GM19438 (cell line): Measurements from ENCODE around the gene TMC3.

Source experiments
- ATAC-seq: cut with Tn5 transposase; IDR thresholded peaks from one replicate; pipeline ENCODE4 v1.9.1; 2021; ENCODE audit warnings: low read depth; ENCODE audit not compliant: unreplicated experiment

Gene TMC3

DNA sequence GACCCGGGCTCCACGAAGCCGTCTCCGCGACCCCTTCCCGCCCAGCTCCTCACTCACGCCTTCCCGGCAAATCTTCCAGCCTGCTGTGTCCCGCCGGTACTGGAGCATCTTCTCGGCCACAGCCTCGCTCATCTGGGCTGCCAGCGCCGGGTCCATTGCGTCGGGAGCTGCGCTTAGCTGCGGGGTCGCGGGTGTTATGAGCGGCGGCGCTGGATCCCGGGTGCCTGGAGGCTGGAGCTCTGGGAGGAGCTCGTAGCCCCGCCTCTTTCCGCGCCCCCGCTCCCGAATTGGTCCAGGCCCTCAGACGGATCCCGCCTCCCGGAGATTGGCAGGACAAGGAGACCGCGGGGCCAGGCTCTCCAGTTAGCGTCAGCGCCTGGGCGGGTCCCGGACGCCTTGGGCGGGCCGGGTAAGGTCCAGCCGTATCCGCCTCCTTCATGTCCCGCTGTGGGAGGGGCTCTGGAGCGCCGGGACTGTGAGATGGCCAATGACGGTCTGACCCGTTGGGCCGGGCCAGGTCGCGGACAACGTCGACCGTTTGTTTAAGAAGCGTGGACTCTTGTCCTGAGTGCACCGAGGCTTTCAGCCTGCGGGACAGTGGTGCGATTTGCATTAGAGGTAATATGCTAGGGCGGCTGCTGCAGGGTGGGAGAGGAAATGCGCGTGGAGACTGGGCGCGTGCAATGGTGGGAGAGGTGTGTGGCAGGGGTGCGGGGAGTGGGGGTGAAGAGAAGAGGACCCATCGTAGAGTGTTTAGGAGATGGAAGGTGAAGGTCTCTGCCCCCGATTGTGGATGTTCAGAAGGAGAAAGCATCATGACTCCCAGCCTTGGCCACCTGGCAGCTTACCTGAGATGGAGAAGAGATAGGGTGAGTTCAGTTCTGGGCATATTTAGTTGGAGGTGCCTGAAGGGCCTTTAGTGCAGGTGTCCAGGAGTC, 49.8 kb downstream of the TMC3 start, which contains the start of gene STARD5:
TSS of gene STARD5 (minus strand) at position 198 of the 938 bp plus-strand sequence. CDS start at position 156, 42 bp downstream.
- peak; percentile 98 for ATAC-seq

DNA sequence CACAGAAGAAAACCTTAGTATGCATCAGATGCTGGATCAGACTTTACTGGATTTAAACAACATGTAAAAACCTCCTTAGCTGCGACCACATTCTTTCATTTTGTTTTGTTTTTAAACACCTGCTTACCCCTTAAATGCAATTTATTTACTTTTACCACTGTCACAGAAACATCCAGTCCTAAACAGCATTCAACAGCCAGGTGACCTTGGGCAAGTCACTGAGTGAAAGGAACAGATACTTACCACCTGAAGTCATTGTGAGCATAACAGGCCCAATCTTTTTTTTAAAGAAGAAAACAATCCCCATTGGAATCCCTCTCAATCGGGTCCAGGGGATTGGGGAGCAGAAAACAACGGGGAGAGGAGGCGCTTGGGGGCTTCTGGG, 50.5 kb downstream of the TMC3 start:
- peak; percentile 16 for ATAC-seq

DNA sequence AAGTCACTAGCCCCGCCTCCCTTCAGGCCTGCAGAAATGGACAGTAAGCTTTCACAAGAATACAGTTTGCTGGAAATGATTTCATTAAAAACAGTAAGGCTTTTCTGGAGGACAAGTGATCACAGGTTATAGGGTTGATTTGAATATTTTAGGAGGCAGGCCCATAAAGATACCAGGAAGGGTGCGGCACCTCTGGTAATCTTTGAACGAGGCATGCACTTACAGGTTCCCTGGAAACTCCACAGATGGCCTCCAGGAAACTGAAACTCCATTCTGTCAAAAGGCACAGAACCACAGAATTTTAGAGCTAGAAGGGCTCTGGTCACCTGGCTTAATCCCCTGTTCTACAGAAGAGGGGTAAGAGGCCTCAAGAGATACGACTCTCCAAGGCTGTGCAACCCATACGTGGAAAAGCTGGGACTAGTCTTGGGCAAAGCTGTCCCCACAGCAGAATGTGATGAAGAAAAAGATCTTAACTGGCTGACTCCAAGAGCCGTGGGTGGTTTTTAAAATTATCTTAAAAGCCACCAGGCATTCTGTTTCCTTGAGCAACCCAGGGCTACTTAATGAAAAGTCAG, 51.2 kb downstream of the TMC3 start:
- ATAC-seq, result no peak

DNA sequence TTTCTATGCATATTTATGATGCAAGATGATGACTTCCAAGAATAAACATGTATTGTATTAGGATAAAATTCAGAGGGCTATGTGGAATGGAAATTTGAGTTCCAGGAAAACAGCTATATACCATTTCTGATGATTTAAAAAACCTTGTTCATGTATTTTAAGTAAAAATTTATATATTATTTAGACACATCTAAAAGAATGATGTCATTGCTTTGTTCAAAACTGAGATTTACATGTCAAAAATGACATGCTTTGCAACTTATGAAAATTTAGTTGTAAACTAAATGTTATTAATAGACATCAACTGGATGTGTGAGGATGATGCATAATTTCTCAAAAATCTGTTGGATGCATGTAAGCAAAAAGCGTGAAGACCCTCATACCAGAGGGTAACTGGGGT, 52.3 kb downstream of the TMC3 start:
- ATAC-seq, result no peak

DNA sequence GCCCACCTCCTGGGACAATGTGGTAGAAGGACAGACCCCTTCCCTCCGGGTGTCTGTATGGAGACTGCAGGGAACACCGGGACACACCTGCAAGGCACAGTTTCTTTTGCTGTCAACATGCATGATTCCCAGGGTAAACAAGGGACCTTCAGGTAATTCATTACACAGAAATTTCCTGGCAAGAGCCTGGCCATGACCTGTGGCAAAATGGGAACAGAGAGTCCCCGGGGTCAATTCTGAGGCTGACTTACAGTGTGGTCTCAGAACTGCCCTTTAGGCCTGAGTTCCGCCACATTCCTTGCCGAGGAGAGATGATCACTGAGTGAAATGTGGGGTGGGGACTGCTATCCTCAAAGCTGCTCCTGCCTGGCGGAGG, 56.4 kb downstream of the TMC3 start:
- no peak for ATAC-seq

DNA sequence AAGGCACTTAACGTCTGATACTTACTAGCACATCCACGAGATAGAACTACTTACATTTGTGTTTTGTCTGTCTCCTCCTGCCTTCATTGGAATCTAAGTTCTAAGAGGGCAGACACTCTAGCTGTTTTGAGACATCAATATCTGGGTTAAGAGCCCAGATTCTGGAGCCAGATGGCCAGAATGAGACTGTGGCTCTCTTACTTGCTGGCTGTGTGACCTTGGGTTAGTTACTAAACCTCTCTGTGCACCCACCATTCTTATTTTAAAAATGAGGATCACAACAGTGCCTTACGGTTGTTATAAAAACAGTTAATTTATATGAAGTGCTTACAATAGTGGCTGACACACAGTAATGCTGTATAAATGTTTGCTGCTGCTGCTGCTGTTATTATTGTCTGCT, 57.7 kb downstream of the TMC3 start:
- ATAC-seq, result no peak

DNA sequence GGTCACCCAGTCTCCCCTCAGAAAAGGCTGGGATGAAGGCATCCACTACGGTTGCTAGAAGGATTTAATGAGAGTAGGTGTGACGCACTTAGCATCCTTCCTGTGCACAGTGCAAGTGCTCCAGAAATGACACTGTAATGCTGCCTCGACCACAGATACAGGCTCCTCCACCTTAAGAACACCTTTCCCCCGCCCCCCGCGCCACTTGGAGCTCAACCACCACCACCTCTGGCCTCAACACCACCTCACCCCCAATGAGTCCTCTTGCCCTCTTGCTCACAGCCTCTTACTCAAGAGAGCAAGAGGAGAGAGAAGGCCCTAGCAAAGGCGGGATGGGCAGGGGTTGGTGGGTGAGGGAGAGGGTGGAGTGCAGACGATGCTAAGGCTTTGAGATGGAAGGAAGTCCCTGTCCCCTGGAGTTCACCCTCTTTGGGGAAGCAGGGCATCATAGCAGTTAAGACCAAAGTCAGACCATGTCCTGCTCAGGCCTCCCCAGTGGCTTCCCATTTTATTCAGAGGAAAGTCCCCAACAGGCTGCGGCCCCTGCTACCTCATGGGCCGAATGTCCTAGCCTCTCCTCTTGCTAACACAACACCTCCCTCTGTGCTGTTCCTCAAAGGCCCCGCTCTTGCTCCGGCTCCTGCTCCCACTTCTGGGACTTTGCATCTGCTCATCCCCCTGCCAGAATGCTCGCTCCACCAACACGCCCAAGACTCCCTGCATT, 58.4 kb downstream of the TMC3 start:
- ATAC-seq, result no peak

DNA sequence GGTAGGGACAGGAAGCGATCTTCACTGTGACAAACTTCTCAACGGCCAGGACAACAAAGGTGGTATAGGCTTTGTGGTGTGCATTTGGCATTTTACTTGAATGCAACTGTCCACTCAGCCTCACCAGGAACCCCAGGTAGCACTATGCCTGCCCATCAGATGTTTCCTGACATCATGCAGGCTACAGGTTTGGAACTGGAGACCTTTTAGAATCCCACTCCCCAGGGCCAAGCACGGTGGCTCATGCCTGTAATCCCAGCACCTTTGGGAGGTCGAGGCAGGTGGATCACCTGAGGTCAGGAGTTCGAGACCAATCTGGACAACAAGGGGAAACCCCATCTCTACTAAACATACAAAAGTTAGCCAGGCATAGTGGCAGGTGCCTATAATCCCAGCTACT, 59.6 kb downstream of the TMC3 start:
- ATAC-seq, result no peak

DNA sequence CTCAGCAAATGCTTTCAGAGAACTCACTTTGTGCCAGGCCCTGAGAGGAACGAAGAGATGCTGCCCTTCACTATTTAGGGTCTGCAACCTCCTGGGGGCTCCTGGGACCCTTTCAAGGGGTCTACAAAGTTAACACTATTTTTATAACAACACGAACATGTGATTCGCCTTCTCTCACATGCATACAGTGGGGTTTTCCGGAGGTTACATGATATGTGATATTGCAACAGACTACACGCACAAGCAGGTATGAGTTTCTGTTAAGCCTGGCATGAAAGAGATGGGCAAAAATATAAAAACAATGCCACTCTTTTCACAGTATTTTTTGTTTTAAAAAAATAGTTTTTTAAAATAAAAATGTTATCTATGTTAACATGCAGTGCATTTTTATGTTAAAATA, 60.3 kb downstream of the TMC3 start:
- no peak for ATAC-seq

DNA sequence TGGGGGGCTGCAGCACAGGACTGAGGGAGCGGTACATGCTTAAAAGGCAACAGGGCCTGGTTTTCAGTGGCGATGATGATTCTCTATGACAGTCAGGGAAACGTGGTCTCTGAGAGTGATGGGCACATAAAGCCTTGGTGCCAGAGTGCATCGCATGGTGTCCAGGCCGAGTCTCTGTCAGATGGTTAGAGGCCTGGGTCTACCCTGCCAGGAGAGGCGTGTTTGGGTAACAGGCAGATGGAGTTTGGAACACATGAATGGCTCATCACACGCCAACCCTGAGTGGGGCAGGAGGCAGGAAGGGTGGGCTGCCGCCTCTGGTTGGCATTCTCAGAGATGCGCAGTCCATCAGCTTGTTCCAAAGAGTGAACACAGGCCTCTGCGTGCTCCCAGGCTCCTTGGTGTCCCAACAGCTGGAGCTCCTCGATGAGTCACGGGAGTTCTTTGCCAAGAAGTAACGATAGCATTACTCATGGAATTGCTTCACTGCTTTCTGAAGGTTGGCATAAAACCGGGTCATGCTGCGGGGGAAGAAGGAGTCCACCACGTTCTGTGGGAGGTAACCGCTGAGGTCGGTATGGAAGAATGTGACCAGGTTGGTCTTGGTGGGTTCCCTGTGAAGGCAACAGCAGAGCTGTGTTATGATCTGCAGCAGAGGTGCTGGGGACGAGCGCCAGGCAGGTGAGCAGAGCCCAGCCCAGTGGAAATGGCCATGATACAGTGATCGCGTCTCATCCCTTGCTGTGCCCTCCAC, 61.0 kb downstream of the TMC3 start:
- no peak for ATAC-seq

DNA sequence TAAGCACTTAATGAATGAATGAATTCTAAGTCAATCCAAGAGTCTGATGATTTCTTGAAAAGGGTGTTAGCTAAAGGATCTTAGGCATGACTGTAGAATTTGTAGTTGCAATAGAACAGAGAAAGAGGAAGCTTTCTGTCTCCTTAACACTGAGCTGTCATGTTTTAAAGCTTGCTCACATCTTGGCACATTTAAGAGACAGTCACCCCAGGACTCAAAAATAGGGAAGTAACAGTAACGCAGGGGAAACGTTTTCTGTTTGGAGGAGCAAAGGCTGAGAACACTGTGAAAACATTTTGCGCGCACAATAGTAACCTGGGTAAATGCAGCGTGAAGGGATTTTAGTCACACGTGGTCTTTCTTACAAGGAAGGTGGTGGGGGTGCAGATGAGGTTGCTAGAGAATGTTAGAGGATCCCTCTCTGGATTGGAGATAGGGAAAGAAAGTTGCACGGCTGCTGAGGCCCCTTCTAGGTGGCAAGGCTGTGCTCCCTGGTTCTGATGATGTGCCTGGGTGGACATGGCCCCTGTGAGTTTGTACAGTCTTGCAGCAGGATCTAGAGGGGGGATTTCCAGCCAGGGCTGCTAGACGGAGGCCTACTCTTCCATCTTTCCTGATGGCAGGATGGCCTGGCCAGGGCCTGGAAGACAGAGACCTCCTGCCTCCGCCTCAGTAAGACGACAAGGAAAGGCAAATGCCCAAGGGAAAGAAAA, 62.1 kb downstream of the TMC3 start:
- ATAC-seq, result no peak

DNA sequence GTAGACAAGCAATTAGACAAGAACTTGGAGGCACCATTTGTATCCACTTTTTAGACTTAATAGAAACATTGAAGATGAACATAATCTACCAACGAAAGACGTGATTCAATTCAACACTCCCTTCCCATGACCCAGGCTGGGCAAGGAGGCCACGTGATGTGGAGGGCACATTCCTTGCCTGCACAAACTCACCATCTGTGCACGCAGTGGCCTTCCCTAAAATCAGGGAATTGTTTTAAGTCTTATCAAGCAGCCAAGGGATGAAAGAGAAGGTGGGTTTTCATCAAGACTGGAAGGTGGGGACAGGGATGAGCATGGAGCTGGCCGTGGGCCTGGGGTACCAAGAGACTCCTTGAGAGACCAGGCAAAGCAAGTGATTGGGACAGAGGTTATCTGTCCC, 63.5 kb downstream of the TMC3 start:
- no peak for ATAC-seq

DNA sequence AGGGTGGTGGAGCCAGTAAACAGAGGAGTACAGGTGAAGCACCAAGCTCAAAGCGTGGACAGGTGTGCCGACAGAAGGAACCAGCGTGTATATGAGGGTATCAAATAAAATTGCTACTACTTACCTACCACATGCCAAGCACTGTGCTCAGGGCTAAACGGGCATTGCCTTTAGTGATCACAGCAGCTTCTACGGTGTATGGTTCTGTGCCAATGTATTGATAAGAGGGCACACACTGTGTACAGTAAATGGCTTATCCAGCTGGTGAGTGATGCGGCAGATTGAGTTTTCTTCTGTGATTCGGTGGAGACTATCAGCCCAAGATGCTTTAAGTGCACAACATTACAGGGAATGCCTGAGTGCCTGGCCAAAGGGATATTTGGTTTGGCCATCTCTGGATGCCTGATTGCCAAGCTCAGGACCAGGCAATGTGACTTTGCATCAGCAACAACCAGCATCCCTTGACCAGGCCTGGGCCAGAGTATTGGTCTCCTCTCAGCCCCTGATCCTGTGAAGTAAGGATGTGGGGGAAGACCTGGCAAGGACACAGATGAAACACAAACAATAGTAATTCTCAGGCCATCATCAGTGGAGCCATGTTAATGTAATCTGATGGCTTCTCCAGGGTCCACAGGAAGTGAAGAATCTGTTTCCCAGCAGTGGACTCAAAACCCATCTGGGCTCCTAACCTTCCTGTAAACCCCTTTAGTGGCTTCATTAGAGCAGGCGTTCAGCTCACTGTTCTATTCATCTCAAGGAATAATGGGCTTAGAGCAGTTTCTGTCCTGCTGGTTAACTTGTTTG, 64.2 kb downstream of the TMC3 start:
- no peak for ATAC-seq

DNA sequence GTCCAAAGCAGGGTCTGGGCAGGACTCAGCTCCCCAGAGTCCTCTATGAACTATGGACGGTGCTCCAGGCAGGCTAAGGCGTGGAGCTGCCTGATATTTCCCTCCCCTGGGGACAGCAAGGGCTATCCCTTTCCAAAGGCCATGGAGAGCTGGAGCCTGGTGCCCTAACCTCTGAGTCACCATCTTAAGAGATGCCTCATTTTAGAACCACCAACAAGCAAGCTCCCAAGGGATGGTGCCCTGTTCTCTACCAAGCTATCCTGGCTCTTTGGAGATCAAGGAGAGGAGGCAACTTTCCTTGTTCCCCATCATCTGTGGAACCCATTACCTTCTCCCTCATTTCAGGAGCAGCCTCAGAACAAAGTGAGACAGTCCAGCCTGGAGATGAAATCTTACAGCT, 65.8 kb downstream of the TMC3 start:
- no peak for ATAC-seq

DNA sequence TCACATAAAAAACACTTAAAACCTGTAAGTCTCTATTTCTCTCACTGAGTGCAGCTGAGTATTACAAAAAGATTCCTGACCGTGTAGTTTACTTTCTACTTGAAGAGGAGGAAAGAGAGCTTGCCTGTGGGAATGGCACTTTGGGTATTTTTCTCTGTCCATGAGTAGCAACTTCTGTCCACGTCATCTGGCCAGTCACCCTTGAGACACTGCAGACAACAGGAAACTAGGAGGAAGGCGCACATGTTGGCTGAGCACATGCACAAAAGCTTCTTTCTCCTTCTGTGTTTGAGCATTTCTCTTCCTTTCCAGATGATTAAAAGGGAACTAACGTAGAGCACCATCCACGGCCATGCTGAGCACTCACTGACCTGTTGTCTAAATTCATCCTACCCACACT, 69.8 kb downstream of the TMC3 start:
- no peak for ATAC-seq

DNA sequence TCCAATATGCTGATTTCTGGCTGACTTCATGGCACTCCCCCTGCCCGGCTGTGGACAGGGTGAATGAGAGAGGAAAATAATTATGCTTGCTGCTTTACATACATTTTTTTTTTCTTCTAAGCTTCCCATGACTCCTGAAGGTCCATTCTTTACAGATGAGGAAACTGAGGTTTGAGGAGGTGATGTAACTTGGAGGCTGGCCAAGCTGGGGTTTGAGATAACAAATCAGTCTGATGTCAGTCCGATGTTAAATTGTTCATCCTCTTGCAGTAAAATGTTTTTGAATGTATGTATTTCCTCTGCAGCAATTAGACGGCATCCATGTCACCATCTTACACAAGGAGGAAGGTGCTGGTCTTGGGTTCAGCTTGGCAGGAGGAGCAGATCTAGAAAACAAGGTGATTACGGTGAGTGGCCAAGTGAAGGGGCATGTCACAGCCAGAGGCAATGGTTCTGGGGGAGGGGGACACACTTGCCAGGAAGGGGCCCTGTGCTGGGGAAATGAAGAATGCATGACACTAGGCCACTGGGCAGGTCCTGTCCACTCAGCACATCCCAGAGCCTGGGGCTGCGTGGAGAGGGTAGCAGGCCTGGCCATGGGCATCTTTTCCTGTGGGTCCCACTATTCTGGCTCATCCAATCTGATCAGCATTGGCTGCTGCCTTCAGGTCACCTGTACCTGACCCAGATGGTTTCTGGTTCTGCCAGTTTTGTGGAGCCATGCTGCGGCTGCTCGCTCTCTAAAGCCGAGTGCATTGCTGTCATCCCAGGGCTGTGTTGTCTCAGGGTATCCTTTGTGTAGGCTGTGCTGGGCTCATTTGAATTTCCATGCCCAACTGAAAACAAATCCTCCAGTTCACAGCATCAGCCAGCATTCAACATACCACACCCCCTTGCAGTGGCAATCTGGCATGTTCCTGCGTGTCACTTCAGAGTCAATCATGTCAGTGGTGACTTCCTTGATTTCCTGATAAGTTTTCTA, 70.5 kb downstream of the TMC3 start:
- ATAC-seq, result no peak

DNA sequence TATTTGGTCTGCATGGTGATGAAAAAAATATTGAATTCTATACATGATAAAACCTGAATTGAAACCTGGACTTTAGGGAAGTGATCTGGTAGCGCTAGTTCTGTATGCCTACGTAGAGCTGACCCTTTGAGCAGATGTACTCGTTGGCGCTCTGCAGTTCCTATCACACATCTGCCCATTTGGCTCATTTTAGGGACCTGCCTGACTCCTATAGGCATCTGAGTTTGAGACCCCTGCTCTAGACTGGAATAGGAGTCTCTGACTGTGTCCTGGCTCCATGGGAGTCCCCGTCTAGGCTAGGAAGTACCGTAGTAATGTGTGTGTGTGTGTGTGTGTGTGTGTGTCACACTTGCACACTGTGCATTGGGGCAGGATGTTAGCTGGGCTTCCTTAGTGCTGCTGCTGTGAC, 71.3 kb downstream of the TMC3 start:
- no peak for ATAC-seq

DNA sequence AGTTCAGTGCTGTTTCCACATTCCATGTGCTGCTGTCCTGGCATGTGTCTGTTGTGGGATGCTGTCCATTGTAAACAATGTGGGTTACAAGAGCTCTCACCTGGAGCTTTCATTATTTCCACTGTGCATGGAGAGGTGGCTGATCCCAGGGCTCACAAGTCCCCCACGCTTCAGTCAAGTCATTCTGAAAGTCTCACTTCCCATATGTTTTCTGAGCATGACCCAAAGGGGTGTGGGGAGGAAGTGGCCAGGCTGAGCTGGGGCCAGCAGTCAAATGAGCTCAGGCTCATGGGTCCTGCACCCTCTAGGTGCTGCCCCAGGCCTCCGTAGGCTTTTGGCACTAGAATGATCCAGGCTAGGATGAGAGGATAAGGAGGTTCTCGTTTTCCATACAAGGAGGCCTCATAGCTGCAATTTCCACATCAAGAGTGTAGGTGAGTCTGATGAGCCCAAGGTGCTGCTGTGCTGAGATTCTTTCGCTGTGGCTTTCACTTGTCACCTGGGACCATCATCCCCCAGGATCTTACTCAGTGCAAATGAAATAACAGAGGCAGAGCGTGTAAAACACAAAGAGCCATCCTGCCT, 72.1 kb downstream of the TMC3 start:
- peak; percentile 68 for ATAC-seq
